Right lobe of liver (tissue), 6 donors: Measurements from ENCODE around the gene KREMEN1. TPM values are rescaled to one million over a fixed set of nuclear protein-coding genes. Genes with fewer than 3 reads are reported as not detected.

Experiments
- ATAC-seq, 4 donors: fragments of 200-7000 bp; cut with Tn5 transposase; one replicate each; pipeline ENCODE4 v1.9.1; 2020; ENCODE audit warnings: mild to moderate bottlenecking in 4 of 4, moderate library complexity in 4 of 4
- DNase-seq, 3 donors: peaks; one replicate each; pipeline ENCODE4 v3.0.0-alpha.2; 2020
- H3K27ac ChIP-seq, 3 donors: fragments of 200-600 bp; one replicate each; pipeline ENCODE4 v1.8.0; 2022
- H3K27me3 ChIP-seq, 2 donors: fragments of 200-600 bp; one replicate each; pipeline ENCODE4 v1.8.0; 2022
- H3K36me3 ChIP-seq, 4 donors: fragments of 200-600 bp; sonication (generic) in 1 of 4; one replicate each; pipeline versions ENCODE4 v1.5.1 to v1.8.0; 2017 to 2022; ENCODE audit warnings: control low read depth in 1 of 4
- H3K4me1 ChIP-seq, 4 donors: fragments of 200-600 bp; sonication (generic) in 1 of 4; one replicate each; pipeline versions ENCODE4 v1.5.1 to v1.8.0; 2017 to 2022; ENCODE audit warnings: control low read depth in 1 of 4
- H3K4me3 ChIP-seq, 3 donors: fragments of 200-600 bp; one replicate each; pipeline ENCODE4 v1.8.0; 2022
- H3K9me3 ChIP-seq, 4 donors: fragments of 200-600 bp; sonication (generic) in 1 of 4; one replicate each; pipeline versions ENCODE4 v1.5.1 to v1.8.0; 2017 to 2022; ENCODE audit warnings: control low read depth in 1 of 4
- POLR2A ChIP-seq: fragments of 450-650 bp; IDR thresholded peaks from one replicate; pipeline ENCODE4 v1.6.1; 2017; ENCODE audit warnings: antibody characterized with exemption, mild to moderate bottlenecking
- WGBS: methylation state at CpG from one replicate; pipeline ENCODE4 v1.1.6; 2018; ENCODE audit warnings: low coverage, low lambda C conversion rate; ENCODE audit not compliant: insufficient coverage; ENCODE audit errors: missing lambda C conversion rate; 5-methylcytosine and 5-hydroxymethylcytosine counted together
- intact Hi-C, 2 donors: fragments of 100-400 bp; cut with DNase I; formaldehyde crosslinking; loops; one replicate each; pipeline versions ENCODE4 v1.11.2 to v1.14.1; 2022
- total RNA-seq, 6 experiments: library from RNA; depleted of rRNA in 2 of 6; stranded (reverse); fragments of >200 nt in 2 of 6; fragmentation: NEBNext Ultra II Directional in 3 of 6; extraction: Animal tissue kit (Norgen Biotek cat#: 25700) in 3 of 6; gene quantifications; one replicate each; pipeline versions ENCODE4 v1.1.0 to v1.2.4, GENCODE V29; 2016 to 2023
- TF ChIP-seq, protein P1 (sequence below), 4 donors: fragments of 200-600 bp in 3 of 4; fragments of 450-650 bp in 1 of 4; IDR thresholded peaks; one replicate each; pipeline versions ENCODE4 v1.5.1 to v1.8.0; 2016 to 2022; ENCODE audit warnings: antibody characterized with exemption in 4 of 4, mild to moderate bottlenecking in 2 of 4
- donor health status: DM: no; HTN: yes; CAD: no.
- donor health status: DM: no; HTN: no; CAD: no.
- donor health status: DM: no; HTN: no; CAD: no.
- donor health status: DM: no; HTN: yes; CAD: no.
- donor health status: DM: no; HTN: yes; CAD: no.

KREMEN1 gene
- total RNA-seq, 6 experiments from 2014 or later, result 1.7 to 6.7 (median 3.0) TPM

DNA sequence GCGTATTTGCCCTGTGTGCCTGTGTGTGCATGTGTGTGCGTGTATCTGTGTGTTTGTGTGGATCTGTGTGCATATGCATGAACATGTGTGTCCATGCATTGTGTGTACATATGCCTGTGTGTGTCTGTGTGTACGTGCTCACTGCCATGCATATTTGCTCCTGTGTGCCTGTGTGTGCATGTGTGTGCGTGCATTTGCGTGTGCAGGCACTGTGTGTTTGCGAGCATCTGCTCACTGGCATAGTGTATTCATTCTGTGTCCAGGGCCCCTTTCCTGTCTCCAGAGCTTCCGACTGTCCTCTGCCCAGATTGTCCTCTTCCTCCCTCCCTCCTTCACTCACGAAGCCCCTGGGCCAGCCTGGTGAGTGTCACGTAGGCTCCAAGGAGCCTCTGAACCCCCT is 138.6 kb downstream of the KREMEN1 start:
- no peak overlapping the region for H3K27ac ChIP-seq
- H3K4me3 ChIP-seq, result no peak overlapping the region
- H3K4me1 ChIP-seq, result no peaks in the 10 kb centered on the region
- no peaks in the 10 kb centered on the region for H3K36me3 ChIP-seq
- WGBS, result 82% methylated on average over 3 of the region's 9 CpGs
- ATAC-seq, result no peak
- no peaks in the 10 kb centered on the region for H3K27me3 ChIP-seq
- no peak for TF ChIP-seq POLR2A
- TF ChIP-seq, protein P1, sequence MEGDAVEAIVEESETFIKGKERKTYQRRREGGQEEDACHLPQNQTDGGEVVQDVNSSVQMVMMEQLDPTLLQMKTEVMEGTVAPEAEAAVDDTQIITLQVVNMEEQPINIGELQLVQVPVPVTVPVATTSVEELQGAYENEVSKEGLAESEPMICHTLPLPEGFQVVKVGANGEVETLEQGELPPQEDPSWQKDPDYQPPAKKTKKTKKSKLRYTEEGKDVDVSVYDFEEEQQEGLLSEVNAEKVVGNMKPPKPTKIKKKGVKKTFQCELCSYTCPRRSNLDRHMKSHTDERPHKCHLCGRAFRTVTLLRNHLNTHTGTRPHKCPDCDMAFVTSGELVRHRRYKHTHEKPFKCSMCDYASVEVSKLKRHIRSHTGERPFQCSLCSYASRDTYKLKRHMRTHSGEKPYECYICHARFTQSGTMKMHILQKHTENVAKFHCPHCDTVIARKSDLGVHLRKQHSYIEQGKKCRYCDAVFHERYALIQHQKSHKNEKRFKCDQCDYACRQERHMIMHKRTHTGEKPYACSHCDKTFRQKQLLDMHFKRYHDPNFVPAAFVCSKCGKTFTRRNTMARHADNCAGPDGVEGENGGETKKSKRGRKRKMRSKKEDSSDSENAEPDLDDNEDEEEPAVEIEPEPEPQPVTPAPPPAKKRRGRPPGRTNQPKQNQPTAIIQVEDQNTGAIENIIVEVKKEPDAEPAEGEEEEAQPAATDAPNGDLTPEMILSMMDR (IDR thresholded peaks at IDR 0.05), result no peak
- intact Hi-C loops, result no loop called here
- DNase-seq, result no peak
- no peaks in the 10 kb centered on the region for H3K9me3 ChIP-seq

DNA sequence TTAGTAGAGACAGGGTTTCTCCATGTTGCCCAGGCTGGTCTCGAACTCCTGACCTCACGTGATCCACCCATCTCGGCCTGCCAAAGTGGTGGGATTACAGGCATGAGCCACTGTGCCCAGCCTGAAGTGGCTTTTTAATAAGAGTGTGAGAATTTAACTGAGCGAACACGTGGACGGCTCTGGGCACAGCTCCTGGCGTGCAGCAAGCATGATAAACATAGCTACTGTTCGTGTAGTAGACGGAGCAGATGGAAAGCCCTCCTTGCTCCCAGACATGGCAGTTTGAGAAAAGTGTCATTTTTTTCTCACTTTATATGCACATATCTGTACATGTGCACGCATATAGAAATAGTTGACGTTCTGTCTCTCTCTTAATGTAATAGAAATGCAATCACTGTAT is 139.9 kb downstream of the KREMEN1 start:
- TF ChIP-seq, protein P1 (IDR thresholded peaks at IDR 0.05), result no peak
- TF ChIP-seq POLR2A, result no peak
- Histone ChIP-seq H3K27me3 (no peaks in the 10 kb centered on the region), H3K36me3 (no peaks in the 10 kb centered on the region), H3K4me3 (no peak overlapping the region), H3K9me3 (no peaks in the 10 kb centered on the region), H3K4me1 (peaks cover 0 to 11% (median 2%) of the 10 kb centered on the region in 4 donors), H3K27ac (no peak overlapping the region)
- DNase-seq (no peak), ATAC-seq (no peak)
- WGBS, result 92% methylated on average over 3 of the region's 11 CpGs
- intact Hi-C loops, result no loop called here

DNA sequence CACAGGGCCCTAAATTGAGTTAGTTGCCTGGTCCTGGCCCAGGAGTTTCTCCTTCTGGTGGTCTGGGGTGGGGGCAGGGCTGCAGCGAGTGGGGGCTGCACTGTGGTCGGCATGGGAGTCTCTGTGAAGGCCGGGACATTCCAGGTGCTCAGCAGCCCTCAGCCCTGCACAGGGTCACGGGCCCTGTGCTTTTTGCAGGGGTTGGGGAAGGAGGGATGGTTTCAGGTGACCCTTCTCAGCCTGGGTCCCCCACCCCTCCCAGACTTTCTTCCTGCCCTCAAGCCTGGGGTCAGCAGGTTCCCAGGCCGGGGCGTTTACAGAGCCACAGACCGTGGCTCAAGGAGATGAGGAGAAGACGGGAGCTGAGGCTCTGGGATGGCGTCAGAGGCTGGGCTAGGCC is 140.7 kb downstream of the KREMEN1 start:
- Histone ChIP-seq H3K4me1 (peaks cover 0 to 11% (median 2%) of the 10 kb centered on the region in 4 donors), H3K9me3 (no peaks in the 10 kb centered on the region), H3K27ac (no peak overlapping the region), H3K36me3 (no peaks in the 10 kb centered on the region), H3K4me3 (no peak overlapping the region), H3K27me3 (no peaks in the 10 kb centered on the region)
- DNase-seq (no peak), ATAC-seq (no peak)
- WGBS, result 30% methylated on average over 2 of the region's 9 CpGs
- intact Hi-C loops, result no loop called here
- TF ChIP-seq POLR2A, result no peak
- TF ChIP-seq, protein P1 (IDR thresholded peaks at IDR 0.05), result no peak

DNA sequence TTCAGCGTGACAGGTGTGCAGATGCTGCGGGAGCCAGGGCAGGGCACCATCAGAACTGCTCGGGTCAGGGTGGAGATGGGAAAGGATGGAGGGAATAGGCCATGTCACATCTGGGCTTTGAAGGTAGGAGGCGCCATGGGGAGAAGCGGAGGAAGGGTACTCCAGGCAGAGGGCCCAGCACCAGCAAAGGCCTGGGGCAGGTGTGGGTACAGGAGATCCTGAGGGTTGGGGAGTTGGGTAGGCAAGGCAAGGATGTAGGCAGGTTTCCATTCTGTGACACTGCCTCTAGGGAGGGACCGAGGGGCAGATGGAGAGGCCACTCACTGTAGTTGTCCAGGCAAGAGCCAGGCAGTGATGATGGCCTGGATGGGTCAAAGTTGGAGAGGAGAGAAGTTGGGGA is 141.4 kb downstream of the KREMEN1 start:
- DNase-seq, result no peak
- intact Hi-C loops, result no loop called here

More for the DNA sequence above, 141.4 kb downstream of the KREMEN1 start:
- Histone ChIP-seq H3K4me1 (peaks cover 0 to 11% (median 2%) of the 10 kb centered on the region in 4 donors), H3K4me3 (no peak overlapping the region), H3K36me3 (no peaks in the 10 kb centered on the region), H3K27me3 (no peaks in the 10 kb centered on the region), H3K9me3 (no peaks in the 10 kb centered on the region), H3K27ac (no peak overlapping the region)
- ATAC-seq, result no peak
- TF ChIP-seq, protein P1 (IDR thresholded peaks at IDR 0.05), result no peak
- no peak for TF ChIP-seq POLR2A
- 100% methylated on average over 3 of the region's 6 CpGs for WGBS
